Small intestine (tissue), 7 donors: ENCODE data around the gene NTRK1. TPM values are rescaled to one million over a fixed set of nuclear protein-coding genes. Genes with fewer than 3 reads are reported as not detected.

ENCODE experiments used
- DNase-seq, 2 donors: peaks; one replicate each; pipeline versions ENCODE4 v3.0.0 to v3.0.0-alpha.2; 2013
- FAIRE-seq: peaks from 2 replicates; lab custom pipeline; 2012; peaks lifted over from hg19 to GRCh38; lab: Jason Lieb, UNC
- H3K27ac ChIP-seq, 3 donors: one replicate each; pipeline ENCODE4 v1.5.1; 2013; ENCODE audit warnings: low read length in 2 of 3, mild to moderate bottlenecking in 2 of 3, control low read depth in 1 of 3, inconsistent platforms in 1 of 3, low read depth in 1 of 3, moderate library complexity in 1 of 3
- H3K27me3 ChIP-seq, 3 donors: one replicate each; pipeline ENCODE4 v1.6.1; 2013; ENCODE audit warnings: low read length in 3 of 3, inconsistent platforms in 1 of 3; ENCODE audit not compliant: control insufficient read depth in 3 of 3, insufficient read depth in 3 of 3
- H3K36me3 ChIP-seq, 3 donors: one replicate each; pipeline ENCODE4 v1.6.1; 2013; ENCODE audit warnings: low read length in 3 of 3, inconsistent platforms in 1 of 3, low read depth in 1 of 3, mild to moderate bottlenecking in 1 of 3, moderate library complexity in 1 of 3; ENCODE audit not compliant: control insufficient read depth in 3 of 3, insufficient read depth in 2 of 3
- H3K4me1 ChIP-seq, 3 donors: one replicate each; pipeline ENCODE4 v1.6.1; 2013; ENCODE audit warnings: low read length in 2 of 3, inconsistent platforms in 1 of 3, low read depth in 1 of 3, mild to moderate bottlenecking in 1 of 3, moderate library complexity in 1 of 3; ENCODE audit not compliant: control insufficient read depth in 3 of 3, insufficient read depth in 2 of 3
- H3K4me3 ChIP-seq, 3 donors: one replicate each; pipeline ENCODE4 v1.5.1; 2013; ENCODE audit warnings: low read length in 3 of 3, control low read depth in 1 of 3, inconsistent platforms in 1 of 3, low read depth in 1 of 3, mild to moderate bottlenecking in 1 of 3, moderate library complexity in 1 of 3
- H3K9me3 ChIP-seq, 2 donors: one replicate each; pipeline ENCODE4 v1.6.1; 2013; ENCODE audit warnings: low read depth in 1 of 2, low read length in 1 of 2; ENCODE audit not compliant: control insufficient read depth in 2 of 2, insufficient read depth in 1 of 2
- WGBS, 3 donors: extraction: QIAGEN DNeasy Blood & Tissue Kit; methylation state at CpG; one replicate each; pipeline ENCODE4 v1.1.7; 2013; 5-methylcytosine and 5-hydroxymethylcytosine counted together
- polyA plus RNA-seq, 4 donors: library from polyadenylated mRNA; stranded (reverse) in 3 of 4; unstranded in 1 of 4; fragments of 200-250 nt in 3 of 4; fragments of 120-200 nt in 1 of 4; gene quantifications; one replicate each; pipeline versions ENCODE4 v1.2.1 to v1.2.3, GENCODE V29; 2013
- donor health status: healthy with polysubstance abuse.
- donor health status: control.
- donor health status: control.
- donor health status: Bipolar disorder and iron deficiency.
- donor health status: healthy.

Gene NTRK1
- polyA plus RNA-seq, 4 donors: 0.10 to 0.67 TPM; not detected in 2

- Histone ChIP-seq H3K9me3 (no peaks in the 10 kb centered on the region), H3K4me1 (peaks cover 0 to 5% (median 0%) of the 10 kb centered on the region in 3 donors), H3K36me3 (no peaks in the 10 kb centered on the region), H3K27ac (no peak overlapping the region), H3K27me3 (peaks cover 2 to 74% (median 3%) of the 10 kb centered on the region in 3 donors), H3K4me3 (no peak overlapping the region)
- no peak for FAIRE-seq
- DNase-seq: peak; percentile 75 to 84
- WGBS, 3 donors: 36 to 42% (median 37%) methylated on average over 8 of the region's 8 CpGs
Measured at GRCh38 chr1:156889802-156890580, 29.3 kb downstream of the NTRK1 start.

DNA sequence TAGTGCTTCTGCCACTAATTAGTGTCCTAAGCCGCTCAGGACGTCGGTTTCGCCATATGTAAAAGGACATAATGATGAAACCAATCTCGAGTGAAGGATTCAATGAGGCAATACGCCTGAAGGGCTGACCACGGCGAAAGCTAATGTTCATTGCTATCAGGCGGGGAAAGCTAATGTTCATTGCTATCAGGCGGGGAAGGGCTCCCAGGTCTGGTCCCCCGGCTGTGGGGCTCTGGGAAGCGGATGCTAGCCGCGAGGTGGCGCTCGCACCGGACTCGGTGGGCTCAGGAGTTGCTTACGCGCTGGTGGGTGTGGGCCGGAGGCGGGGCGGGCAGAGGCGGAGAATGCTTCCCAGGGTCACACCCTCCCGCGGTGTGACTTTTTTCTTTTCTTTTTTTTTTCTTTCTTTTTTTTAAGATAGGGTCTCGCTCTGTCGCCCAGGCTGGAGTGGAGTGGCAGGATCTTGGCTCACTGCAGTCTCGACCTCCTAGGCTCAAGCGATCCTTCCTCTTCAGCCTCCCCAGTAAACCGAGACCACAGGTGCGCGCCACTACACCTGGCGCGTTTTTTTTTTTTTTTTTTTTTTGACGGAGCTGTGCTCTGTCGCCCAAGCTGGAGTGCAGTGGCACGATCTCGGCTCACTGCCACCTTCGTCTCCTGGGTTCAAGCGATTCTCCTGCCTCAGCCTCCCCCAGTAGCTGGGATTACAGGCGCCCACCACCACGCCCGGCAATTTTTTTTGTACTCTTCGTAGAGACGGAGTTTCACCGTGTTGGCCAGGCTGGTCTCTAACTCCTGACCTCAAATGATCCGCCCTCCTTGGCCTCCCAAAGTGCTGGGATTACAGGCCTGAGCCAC lies 31.8 kb downstream of the NTRK1 start:
- peaks cover 2 to 68% (median 3%) of the 10 kb centered on the region in 3 donors for H3K27me3 ChIP-seq
- H3K27ac ChIP-seq: no peak overlapping the region

GRCh38 chr1:156893048-156893953 lies 32.6 kb downstream of the NTRK1 start, which contains the start of gene PEAR1:
PEAR1 (plus strand) TSS chr1:156893718; CDS start chr1:156903927, 10,209 bp downstream.
- peaks cover 2 to 64% (median 3%) of the 10 kb centered on the region in 3 donors for H3K27me3 ChIP-seq
- peaks cover 0 to 2% of the 10 kb centered on the region in 2 donors for H3K9me3 ChIP-seq
- DNase-seq: peak in 1 of 2 donors; percentile 47
- peak within 1 kb of the TSS; percentile 8 to 49 (median 20) for H3K4me3 ChIP-seq
- WGBS, 3 donors: 11 to 27% (median 14%) methylated on average over 52 to 60 of the region's 60 CpGs
- H3K4me1 ChIP-seq: peaks cover 0 to 8% (median 0%) of the 10 kb centered on the region in 3 donors
- no peak for FAIRE-seq
- H3K36me3 ChIP-seq: peaks cover 0 to 4% (median 0%) of the 10 kb centered on the region in 3 donors
- peak within 1 kb of the TSS; percentile 53 to 86 (median 75) for H3K27ac ChIP-seq

More for the DNA sequence above, 31.8 kb downstream of the NTRK1 start:
- Histone ChIP-seq H3K9me3 (peaks cover 0 to 2% of the 10 kb centered on the region in 2 donors), H3K36me3 (peaks cover 0 to 4% (median 0%) of the 10 kb centered on the region in 3 donors), H3K4me3 (peak overlapping the region in 1 of 3 donors; percentile 3), H3K4me1 (peaks cover 0 to 8% (median 0%) of the 10 kb centered on the region in 3 donors)
- 3 to 9% (median 8%) methylated on average over 43 to 48 of the region's 48 CpGs for WGBS, 3 donors
- DNase-seq: peak; percentile 85 to 95
- no peak for FAIRE-seq

DNA sequence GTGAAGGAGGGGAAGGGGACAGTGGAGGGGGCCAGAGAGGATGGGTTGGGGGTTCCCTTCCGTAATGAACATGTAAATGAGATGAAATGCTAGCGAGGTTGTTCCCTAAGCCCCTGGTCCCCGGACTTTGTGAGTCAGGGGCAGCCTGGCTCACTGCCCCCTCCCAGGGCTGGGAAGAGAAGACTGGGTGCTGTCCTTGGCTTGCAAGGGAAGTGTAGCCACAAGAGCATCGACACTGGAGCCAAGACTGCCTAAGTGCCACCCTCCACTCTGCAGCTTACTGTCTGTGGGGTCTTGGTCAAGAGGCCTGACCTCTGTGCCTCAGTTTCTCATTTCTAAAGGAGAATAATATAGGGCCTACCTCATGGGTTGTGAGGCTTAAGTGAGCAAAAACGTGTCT lies 33.3 kb downstream of the NTRK1 start:
- no peak for FAIRE-seq
- no peak for DNase-seq
- Histone ChIP-seq H3K36me3 (peaks cover 0 to 4% (median 0%) of the 10 kb centered on the region in 3 donors), H3K4me3 (peak overlapping the region in 1 of 3 donors; percentile 49), H3K9me3 (peaks cover 0 to 2% of the 10 kb centered on the region in 2 donors), H3K4me1 (peaks cover 0 to 8% (median 0%) of the 10 kb centered on the region in 3 donors), H3K27me3 (peaks cover 2 to 64% (median 3%) of the 10 kb centered on the region in 3 donors), H3K27ac (peak overlapping the region; percentile 53 to 86 (median 75))
- WGBS, 3 donors: 30 to 41% (median 32%) methylated on average over 5 of the region's 5 CpGs

GRCh38 chr1:156894711-156895454 lies 34.2 kb downstream of the NTRK1 start:
- no peak for FAIRE-seq
- peaks cover 0 to 2% of the 10 kb centered on the region in 2 donors for H3K9me3 ChIP-seq
- DNase-seq: no peak
- 57 to 85% (median 74%) methylated on average over 12 of the region's 12 CpGs for WGBS, 3 donors
- H3K36me3 ChIP-seq: peaks cover 0 to 4% (median 0%) of the 10 kb centered on the region in 3 donors
- H3K4me1 ChIP-seq: peaks cover 0 to 8% (median 0%) of the 10 kb centered on the region in 3 donors
- H3K27ac ChIP-seq: peak overlapping the region in 2 of 3 donors; percentile 75 to 86
- H3K27me3 ChIP-seq: peaks cover 2 to 67% (median 3%) of the 10 kb centered on the region in 3 donors
- H3K4me3 ChIP-seq: peak overlapping the region in 1 of 3 donors; percentile 49

DNA sequence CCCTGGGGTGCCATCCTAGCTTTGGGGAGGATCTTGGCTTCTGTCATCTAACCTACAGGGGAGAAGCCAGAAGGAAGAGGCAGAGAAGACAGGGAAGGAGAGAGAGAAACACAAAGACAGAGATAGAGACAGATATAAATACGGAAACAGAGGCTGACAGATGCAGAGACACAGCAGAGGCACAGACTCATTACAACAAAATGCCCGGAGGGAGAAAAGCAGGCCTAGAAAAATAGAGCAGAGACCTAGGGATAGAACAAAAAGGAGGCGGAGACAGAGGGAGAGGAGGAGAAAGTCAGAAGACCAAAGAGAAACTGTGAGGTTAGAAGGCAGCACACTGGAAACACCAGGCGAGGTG lies 34.8 kb downstream of the NTRK1 start:
- peaks cover 0 to 10% (median 0%) of the 10 kb centered on the region in 3 donors for H3K4me1 ChIP-seq
- peak overlapping the region in 1 of 3 donors; percentile 86 for H3K27ac ChIP-seq
- WGBS, 3 donors: 71 to 85% (median 73%) methylated on average over 4 of the region's 4 CpGs
- peaks cover 0 to 4% (median 0%) of the 10 kb centered on the region in 3 donors for H3K36me3 ChIP-seq
- H3K4me3 ChIP-seq: no peak overlapping the region
- no peak for FAIRE-seq
- DNase-seq: no peak
- H3K9me3 ChIP-seq: peaks cover 0 to 2% of the 10 kb centered on the region in 2 donors
- H3K27me3 ChIP-seq: peaks cover 2 to 69% (median 3%) of the 10 kb centered on the region in 3 donors

DNA sequence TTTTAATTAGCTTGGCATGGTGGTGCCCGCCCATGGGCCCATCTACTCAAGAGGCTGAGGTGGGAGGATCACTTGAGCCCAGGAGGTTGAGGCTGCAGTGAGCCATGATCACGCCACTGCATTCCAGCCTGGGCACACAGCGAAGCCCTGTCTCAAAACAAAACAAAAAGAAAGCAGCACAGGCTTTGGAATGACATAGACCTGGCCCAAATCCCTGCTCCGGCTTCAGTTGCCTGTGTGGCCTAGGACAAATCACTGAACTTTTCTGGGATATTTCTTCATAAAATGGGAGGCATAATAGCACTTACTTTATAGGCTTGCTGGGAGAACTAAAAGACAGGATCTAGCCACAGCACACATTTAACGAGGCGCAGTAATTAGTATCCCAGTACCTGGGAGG lies 35.3 kb downstream of the NTRK1 start:
- Histone ChIP-seq H3K4me3 (no peak overlapping the region), H3K27me3 (peaks cover 2 to 72% (median 3%) of the 10 kb centered on the region in 3 donors), H3K27ac (peak overlapping the region in 1 of 3 donors; percentile 30), H3K36me3 (peaks cover 0 to 4% (median 0%) of the 10 kb centered on the region in 3 donors), H3K4me1 (peaks cover 0 to 15% (median 0%) of the 10 kb centered on the region in 3 donors), H3K9me3 (peaks cover 0 to 2% of the 10 kb centered on the region in 2 donors)
- 83 to 94% (median 91%) methylated on average over 6 of the region's 6 CpGs for WGBS, 3 donors
- FAIRE-seq (no peak), DNase-seq (no peak)
